ENCODE results near the gene ATP2B2. TPM values are rescaled to one million over a fixed set of nuclear protein-coding genes. Genes with fewer than 3 reads are reported as not detected.
"Not testable (repeated sequence)": the region's sequence is repeated elsewhere in the genome, so short reads cannot be mapped to it uniquely, and the experiment has no call there.

The ATP2B2 gene
- 0.24 TPM for total RNA-seq

- ATAC-seq: no peak
Observed at GRCh38 chr3:10505050-10505790, at the start of gene ATP2B2. Gene ATP2B2 (minus strand): TSS chr3:10505586. CDS start chr3:10449543, 56,043 bp downstream.

- no peak for ATAC-seq
Observed at GRCh38 chr3:10554746-10555145, 49.4 kb upstream of the ATP2B2 start.

GRCh38 chr3:10554236-10554611 lies 48.8 kb upstream of the ATP2B2 start:
- ATAC-seq: no peak

GRCh38 chr3:10553591-10554235 lies 48.3 kb upstream of the ATP2B2 start:
- ATAC-seq: no peak

GRCh38 chr3:10552631-10552943 lies 47.2 kb upstream of the ATP2B2 start:
- no peak for ATAC-seq

GRCh38 chr3:10551821-10552630 lies 46.6 kb upstream of the ATP2B2 start:
- peak; percentile 93 for ATAC-seq

- no peak for ATAC-seq
Observed at GRCh38 chr3:10551139-10551538, 45.8 kb upstream of the ATP2B2 start.

- no peak for ATAC-seq
Observed at GRCh38 chr3:10550705-10551104, 45.3 kb upstream of the ATP2B2 start.

- no peak for ATAC-seq
Observed at GRCh38 chr3:10549617-10550230, 44.3 kb upstream of the ATP2B2 start.

- peak; percentile 28 for ATAC-seq
Observed at GRCh38 chr3:10548992-10549391, 43.6 kb upstream of the ATP2B2 start.

- ATAC-seq: no peak
Observed at GRCh38 chr3:10547841-10548783, 42.7 kb upstream of the ATP2B2 start.

- ATAC-seq: no peak
Observed at GRCh38 chr3:10547413-10547812, 42.0 kb upstream of the ATP2B2 start.

- no peak for ATAC-seq
Observed at GRCh38 chr3:10546820-10547263, 41.5 kb upstream of the ATP2B2 start.

- no peak for ATAC-seq
Observed at GRCh38 chr3:10546181-10546624, 40.8 kb upstream of the ATP2B2 start.

- no peak for ATAC-seq
Observed at GRCh38 chr3:10542518-10542917, 37.1 kb upstream of the ATP2B2 start.

- not testable (repeated sequence) for ATAC-seq
Observed at GRCh38 chr3:10540347-10540746, 35.0 kb upstream of the ATP2B2 start.

- no peak for ATAC-seq
Observed at GRCh38 chr3:10534066-10534465, 28.7 kb upstream of the ATP2B2 start.

GRCh38 chr3:10533737-10534023 lies 28.3 kb upstream of the ATP2B2 start:
- ATAC-seq: peak; percentile 22

- no peak for ATAC-seq
Observed at GRCh38 chr3:10532939-10533736, 27.8 kb upstream of the ATP2B2 start.

GRCh38 chr3:10531031-10531430 lies 25.6 kb upstream of the ATP2B2 start:
- no peak for ATAC-seq

GRCh38 chr3:10530241-10530640 lies 24.9 kb upstream of the ATP2B2 start:
- ATAC-seq: no peak

All from esophagus mucosa (tissue), 1 donor.